H9 (cell line): ENCODE results near the gene NID1. TPM values are rescaled to one million over a fixed set of nuclear protein-coding genes. Genes with fewer than 3 reads are reported as not detected.

ENCODE experiments used
- DNase-seq: peaks from one replicate; pipeline ENCODE4 v3.0.0-alpha.2; 2017
- H2AFZ ChIP-seq: one replicate; pipeline ENCODE4 v1.6.1; 2013; ENCODE audit warnings: mild to moderate bottlenecking, low read length, control low read depth, moderate library complexity
- H2AK5ac ChIP-seq: 2 replicates; pipeline ENCODE4 v1.6.1; 2013; ENCODE audit warnings: low read length, control low read depth, mixed read lengths; ENCODE audit not compliant: insufficient read length
- H2BK120ac ChIP-seq: one replicate; pipeline ENCODE4 v1.6.1; 2013; ENCODE audit warnings: low read depth, mild to moderate bottlenecking, low read length, control low read depth, inconsistent platforms; ENCODE audit not compliant: poor library complexity, severe bottlenecking
- H2BK12ac ChIP-seq: 2 replicates; pipeline ENCODE4 v1.6.1; 2013; ENCODE audit warnings: low read length, control low read depth, mixed read lengths, low read depth; ENCODE audit not compliant: insufficient read length
- H2BK15ac ChIP-seq: 2 replicates; pipeline ENCODE4 v1.6.1; 2013; ENCODE audit warnings: low read depth, low read length, control low read depth
- H2BK20ac ChIP-seq: one replicate; pipeline ENCODE4 v1.6.1; 2013; ENCODE audit warnings: low read depth, mild to moderate bottlenecking, low read length, control low read depth, inconsistent platforms; ENCODE audit not compliant: poor library complexity, severe bottlenecking
- H2BK5ac ChIP-seq: 2 replicates; pipeline ENCODE4 v1.6.1; 2013; ENCODE audit warnings: low read length, control low read depth, mixed read lengths; ENCODE audit not compliant: insufficient read length
- H3K14ac ChIP-seq: 2 replicates; pipeline ENCODE4 v1.6.1; 2013; ENCODE audit warnings: low read length, control low read depth; ENCODE audit not compliant: insufficient read depth
- H3K18ac ChIP-seq: 2 replicates; pipeline ENCODE4 v1.6.1; 2013; ENCODE audit warnings: low read depth, mild to moderate bottlenecking, mixed read lengths, low read length, control low read depth; ENCODE audit not compliant: insufficient read length
- H3K23ac ChIP-seq: 2 replicates; pipeline ENCODE4 v1.6.1; 2013; ENCODE audit warnings: low read length, control low read depth, mixed read lengths, low read depth; ENCODE audit not compliant: insufficient read length
- H3K23me2 ChIP-seq: 2 replicates; pipeline ENCODE4 v1.6.1; 2013; ENCODE audit warnings: low read depth, mild to moderate bottlenecking, mixed read lengths, low read length, control low read depth; ENCODE audit not compliant: insufficient read length, poor library complexity, severe bottlenecking
- H3K27ac ChIP-seq: 2 replicates; pipeline ENCODE4 v1.5.1; 2013; ENCODE audit warnings: low read length, control low read depth, mixed read lengths, low read depth; ENCODE audit not compliant: insufficient read length
- H3K27me3 ChIP-seq: 2 replicates; pipeline ENCODE4 v1.6.1; 2013; ENCODE audit warnings: low read length, control low read depth, inconsistent platforms; ENCODE audit not compliant: insufficient read depth
- H3K4ac ChIP-seq: 2 replicates; pipeline ENCODE4 v1.6.1; 2013; ENCODE audit warnings: low read depth, mild to moderate bottlenecking, control low read depth, inconsistent platforms, low read length, moderate library complexity
- H3K4me1 ChIP-seq: 2 replicates; pipeline ENCODE4 v1.6.1; 2013; ENCODE audit warnings: low read length, control low read depth, inconsistent platforms; ENCODE audit not compliant: insufficient read depth
- H3K4me2 ChIP-seq: 2 replicates; pipeline ENCODE4 v1.6.1; 2013; ENCODE audit warnings: low read length, control low read depth, mixed read lengths; ENCODE audit not compliant: insufficient read length, insufficient read depth
- H3K56ac ChIP-seq: 2 replicates; pipeline ENCODE4 v1.6.1; 2013; ENCODE audit warnings: low read depth, mild to moderate bottlenecking, mixed read lengths, low read length, control low read depth; ENCODE audit not compliant: insufficient read length
- H3K79me1 ChIP-seq: 2 replicates; pipeline ENCODE4 v1.6.1; 2013; ENCODE audit warnings: low read depth, mild to moderate bottlenecking, moderate library complexity, low read length, control low read depth, inconsistent platforms; ENCODE audit not compliant: insufficient read depth, poor library complexity, severe bottlenecking
- H3K79me2 ChIP-seq: 2 replicates; pipeline ENCODE4 v1.6.1; 2013; ENCODE audit warnings: low read length, control low read depth, inconsistent platforms; ENCODE audit not compliant: insufficient read depth
- H3K9ac ChIP-seq: 2 replicates; pipeline ENCODE4 v1.6.1; 2013; ENCODE audit warnings: low read length, control low read depth, mixed read lengths; ENCODE audit not compliant: insufficient read length; ENCODE audit errors: extremely low read depth
- H3K9me3 ChIP-seq: one replicate; pipeline ENCODE4 v1.6.1; 2013; ENCODE audit warnings: low read depth, low read length, inconsistent platforms; ENCODE audit not compliant: control insufficient read depth
- H3T11ph ChIP-seq: one replicate; pipeline ENCODE4 v1.6.1; 2013; ENCODE audit warnings: mild to moderate bottlenecking, low read length, control low read depth, inconsistent platforms
- H4K20me1 ChIP-seq: one replicate; pipeline ENCODE4 v1.6.1; 2013; ENCODE audit not compliant: control insufficient read depth, insufficient read length, insufficient read depth
- H4K5ac ChIP-seq: 2 replicates; pipeline ENCODE4 v1.6.1; 2013; ENCODE audit warnings: low read depth, mild to moderate bottlenecking, mixed read lengths, low read length, control low read depth; ENCODE audit not compliant: insufficient read length
- H4K8ac ChIP-seq: replicated peaks from 2 replicates; pipeline ENCODE4 v1.6.1; 2013; ENCODE audit warnings: low read length, control low read depth, mixed read lengths, low read depth; ENCODE audit not compliant: insufficient read length
- H4K91ac ChIP-seq: 2 replicates; pipeline ENCODE4 v1.6.1; 2013; ENCODE audit warnings: low read depth, mild to moderate bottlenecking, moderate library complexity, mixed read lengths, low read length, control low read depth; ENCODE audit not compliant: insufficient read length
- H3K27ac Mint-ChIP-seq, 3 experiments: 2 replicates in 2 of 3; 3 replicates in 1 of 3; pipeline ENCODE4 v1.8.0; 2020 to 2021; ENCODE audit warnings: mixed read lengths in 3 of 3, mild to moderate bottlenecking in 1 of 3, moderate library complexity in 1 of 3
- H3K27me3 Mint-ChIP-seq: 2 replicates; pipeline ENCODE4 v1.8.0; 2021; ENCODE audit warnings: low read depth, mild to moderate bottlenecking, moderate library complexity, mixed read lengths
- H3K36me3 Mint-ChIP-seq, 3 experiments: 2 replicates in 2 of 3; 3 replicates in 1 of 3; pipeline ENCODE4 v1.8.0; 2020 to 2021; ENCODE audit warnings: low read depth in 3 of 3, mixed read lengths in 3 of 3; ENCODE audit not compliant: insufficient read depth in 1 of 3
- H3K4me1 Mint-ChIP-seq, 2 experiments: 2 replicates each; pipeline ENCODE4 v1.8.0; 2020; ENCODE audit warnings: mixed read lengths in 2 of 2
- H3K4me3 Mint-ChIP-seq, 2 experiments: 2 replicates in 1 of 2; 3 replicates in 1 of 2; pipeline ENCODE4 v1.8.0; 2020 to 2021; ENCODE audit warnings: mild to moderate bottlenecking in 2 of 2, mixed read lengths in 2 of 2, moderate library complexity in 1 of 2
- H3K9me3 Mint-ChIP-seq, 2 experiments: 2 replicates in 1 of 2; 3 replicates in 1 of 2; pipeline ENCODE4 v1.8.0; 2020; ENCODE audit warnings: mild to moderate bottlenecking in 2 of 2, mixed read lengths in 2 of 2, moderate library complexity in 1 of 2
- CTCF ChIP-seq: fragments of 200-600 bp; sonication (generic); conservative IDR thresholded peaks from 3 replicates; pipeline ENCODE4 v1.8.0; 2021; ENCODE audit warnings: antibody characterized with exemption, mild to moderate bottlenecking
- WGBS: extraction: QIAGEN DNeasy Blood & Tissue Kit; methylation state at CpG from one replicate; pipeline ENCODE4 v1.1.7; 2013; ENCODE audit warnings: missing lambda C conversion rate, low lambda C conversion rate, mixed read lengths; ENCODE audit not compliant: insufficient read length; ENCODE audit errors: extremely low coverage; 5-methylcytosine and 5-hydroxymethylcytosine counted together
- total RNA-seq: library from RNA; stranded (reverse); gene quantifications from 2 replicates; pipeline ENCODE4 v1.2.1, GENCODE V29; 2021

The NID1 gene
- total RNA-seq, 1 experiment from 2014 or later, result 28.5 TPM

GRCh38 chr1:236110137-236110536 is 45.2 kb upstream of the NID1 start:
- TF ChIP-seq CTCF, result no peak
- H2BK15ac ChIP-seq, result no peak overlapping the region

More at GRCh38 chr1:236110137-236110536, 45.2 kb upstream of the NID1 start:
- Histone ChIP-seq H2BK20ac (no peak overlapping the region), H3T11ph (no peak overlapping the region), H4K91ac (no peak overlapping the region), H2BK5ac (no peak overlapping the region), H3K27me3 (no peaks in the 10 kb centered on the region), H3K27ac (no peak overlapping the region), H3K9ac (no peak overlapping the region), H3K79me1 (no peaks in the 10 kb centered on the region), H3K4me1 (no peaks in the 10 kb centered on the region), H3K9me3 (no peaks in the 10 kb centered on the region), H3K56ac (no peak overlapping the region), H2BK120ac (no peak overlapping the region), H4K8ac (no peak overlapping the region), H3K18ac (no peak overlapping the region), H3K4me2 (no peak overlapping the region), H2AFZ (no peak overlapping the region), H3K23ac (no peak overlapping the region), H4K5ac (no peak overlapping the region), H3K4ac (no peak overlapping the region), H2AK5ac (no peak overlapping the region), H2BK12ac (no peak overlapping the region), H3K14ac (no peak overlapping the region), H4K20me1 (no peaks in the 10 kb centered on the region), H3K23me2 (no peaks in the 10 kb centered on the region), H3K79me2 (no peaks in the 10 kb centered on the region)
- Mint-ChIP-seq H3K27ac (no peak overlapping the region), H3K27me3 (no peaks in the 10 kb centered on the region; the same call in 1 of the 2 replicates), H3K4me3 (no peak overlapping the region; a peak in 1 of 5 replicates), H3K9me3 (no peaks in the 10 kb centered on the region), H3K4me1 (no peaks in the 10 kb centered on the region), H3K36me3 (no peaks in the 10 kb centered on the region)
- WGBS, result no CpG with 5 or more reads among the region's 13 CpGs
- no peak for DNase-seq
